HG03280 (cell line): ENCODE measurements around the gene GABRR3.

ENCODE experiments used
- ATAC-seq: cut with Tn5 transposase; IDR thresholded peaks from one replicate; pipeline ENCODE4 v1.9.1; 2021; ENCODE audit warnings: mild to moderate bottlenecking, moderate library complexity; ENCODE audit not compliant: unreplicated experiment

Gene GABRR3

GRCh38 chr3:97992547-97993173 lies 42.5 kb downstream of the GABRR3 start:
- no peak for ATAC-seq

DNA sequence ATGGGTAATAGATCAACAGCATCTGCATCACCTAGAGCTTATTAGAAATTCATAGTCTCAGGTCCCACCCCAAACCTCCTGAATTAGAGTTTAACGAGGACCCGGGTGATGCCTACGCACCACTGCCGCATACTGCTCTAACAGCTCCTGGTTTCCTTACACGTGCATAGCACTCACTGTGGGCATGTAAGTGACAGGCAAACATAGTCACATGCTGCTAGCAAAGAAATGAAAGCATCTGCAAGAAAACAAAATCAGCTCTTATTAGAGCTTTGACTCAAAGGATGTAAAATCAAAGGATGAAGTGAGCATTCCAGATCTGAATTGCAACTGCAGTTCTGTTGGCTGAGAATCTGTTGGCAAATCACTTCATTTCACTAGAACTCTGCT lies 43.8 kb downstream of the GABRR3 start:
- no peak for ATAC-seq

DNA sequence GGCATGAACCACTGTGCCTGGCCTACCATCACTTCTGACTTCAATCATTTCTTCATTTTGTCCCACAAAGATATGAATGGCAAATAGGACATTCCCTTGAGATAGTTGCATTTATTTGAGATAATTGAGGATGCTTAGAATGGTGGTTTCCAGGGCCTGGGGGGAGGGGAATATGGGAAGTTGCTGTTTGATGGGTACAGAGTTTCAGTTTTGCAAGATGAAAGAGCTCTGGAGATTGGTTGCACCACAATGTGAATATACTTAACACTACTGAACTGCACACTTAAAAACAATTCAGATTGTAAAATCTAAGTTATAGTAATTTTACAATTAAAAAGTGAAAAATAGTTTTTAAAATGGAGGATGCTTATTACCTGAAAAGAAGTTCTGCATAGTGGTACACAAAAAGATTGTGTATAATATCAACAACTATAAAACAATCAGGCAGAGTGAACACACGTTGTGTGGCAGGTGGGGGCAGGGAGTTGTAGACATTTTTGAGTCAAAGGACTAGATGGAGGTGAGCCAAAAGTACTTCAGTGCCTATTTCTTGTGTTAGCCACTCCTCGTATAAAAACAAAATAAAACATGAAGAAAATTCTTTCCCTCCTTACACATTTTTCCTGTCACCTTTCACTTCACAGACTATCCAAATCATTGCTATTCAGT lies 44.4 kb downstream of the GABRR3 start:
- no peak for ATAC-seq

DNA sequence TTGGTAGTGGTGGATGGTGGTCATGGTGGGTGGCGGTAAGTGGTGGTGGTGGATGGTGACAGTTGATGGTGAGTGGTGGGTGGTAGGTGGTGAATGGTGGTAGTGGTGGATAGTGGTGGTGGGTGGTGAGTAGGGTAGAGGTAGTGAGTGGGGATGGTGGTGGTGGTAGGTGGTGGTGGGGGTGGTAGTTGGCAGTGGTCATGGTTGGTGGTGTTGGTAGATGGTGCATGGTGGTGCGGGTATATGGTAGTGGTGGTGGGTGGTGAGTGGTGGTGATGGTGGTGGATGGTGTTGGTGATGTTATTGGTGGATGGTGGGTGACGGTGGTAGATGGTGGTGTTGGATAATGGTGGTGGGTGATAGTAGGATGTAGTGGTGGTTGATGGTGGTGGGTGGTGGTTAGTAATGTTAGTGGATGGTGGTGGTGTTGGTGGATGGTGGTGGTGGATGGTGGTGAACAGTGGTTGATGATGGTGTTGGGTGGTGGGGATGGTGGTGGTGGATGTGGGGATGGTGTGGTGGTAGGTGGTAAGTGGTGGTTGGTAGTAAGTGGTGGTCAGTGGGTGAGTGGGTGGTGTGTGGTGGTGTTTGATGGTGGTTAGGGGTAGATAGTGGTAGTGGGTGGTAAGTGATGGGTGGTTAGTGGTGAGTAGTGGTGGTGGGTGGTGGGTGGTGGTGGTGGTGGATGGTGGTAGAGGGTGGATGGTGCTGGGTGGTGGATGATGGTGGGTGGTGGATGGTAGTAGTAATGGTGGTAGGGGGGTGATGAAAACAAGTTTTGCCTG lies 46.1 kb downstream of the GABRR3 start:
- no peak for ATAC-seq

GRCh38 chr3:97987306-97987705 lies 47.8 kb downstream of the GABRR3 start:
- no peak for ATAC-seq

DNA sequence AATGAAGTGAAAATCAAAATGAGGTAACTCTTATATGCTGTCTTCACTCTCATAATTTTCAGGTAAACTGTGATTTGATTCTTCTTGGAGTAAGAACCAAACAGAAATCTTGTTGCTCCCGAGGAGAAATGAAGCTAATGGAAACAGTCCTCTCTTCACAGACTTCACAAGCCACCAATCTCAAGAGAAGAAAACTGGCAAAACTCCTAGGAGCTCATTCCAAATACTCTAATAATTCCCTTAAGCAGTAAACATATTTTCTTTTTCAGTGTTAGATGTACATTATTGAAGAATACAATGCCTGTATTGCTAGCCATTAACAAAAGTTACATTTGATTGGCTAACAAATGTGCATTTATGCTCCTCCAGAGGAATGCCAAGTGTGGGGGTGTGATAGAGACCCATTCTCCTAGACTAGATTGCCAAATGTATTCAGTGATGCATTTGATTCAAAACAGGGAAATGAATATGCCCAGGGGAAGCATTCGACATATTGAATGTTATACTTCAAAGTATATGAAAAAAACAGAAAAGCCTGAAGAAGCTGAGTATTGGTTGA lies 51.1 kb downstream of the GABRR3 start:
- no peak for ATAC-seq

DNA sequence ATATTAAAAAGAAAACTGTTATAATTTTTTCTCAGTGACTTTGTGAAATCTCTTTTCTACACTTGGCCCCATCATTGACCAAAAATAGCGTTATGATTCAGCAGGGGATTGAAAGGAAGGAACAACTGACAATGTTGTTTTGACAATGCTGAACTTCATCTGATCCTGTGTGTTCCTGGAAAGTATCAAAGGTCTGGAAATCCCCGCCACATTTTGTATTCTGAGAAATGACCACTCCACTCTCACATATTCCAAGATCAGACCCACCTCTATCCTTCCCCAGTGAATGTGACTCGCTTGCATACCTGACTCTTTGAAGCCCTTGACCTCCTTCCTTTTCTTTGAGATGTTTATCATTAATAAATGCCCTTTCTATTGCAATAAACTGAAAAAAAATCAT lies 53.2 kb downstream of the GABRR3 start:
- no peak for ATAC-seq

GRCh38 chr3:97979610-97980009 lies 55.5 kb downstream of the GABRR3 start:
- no peak for ATAC-seq

GRCh38 chr3:97975466-97975865 lies 59.6 kb downstream of the GABRR3 start:
- ATAC-seq, result no peak

GRCh38 chr3:97974996-97975395 lies 60.1 kb downstream of the GABRR3 start:
- ATAC-seq, result no peak

- ATAC-seq, result no peak
Measured at GRCh38 chr3:97972976-97973375, 62.1 kb downstream of the GABRR3 start.

DNA sequence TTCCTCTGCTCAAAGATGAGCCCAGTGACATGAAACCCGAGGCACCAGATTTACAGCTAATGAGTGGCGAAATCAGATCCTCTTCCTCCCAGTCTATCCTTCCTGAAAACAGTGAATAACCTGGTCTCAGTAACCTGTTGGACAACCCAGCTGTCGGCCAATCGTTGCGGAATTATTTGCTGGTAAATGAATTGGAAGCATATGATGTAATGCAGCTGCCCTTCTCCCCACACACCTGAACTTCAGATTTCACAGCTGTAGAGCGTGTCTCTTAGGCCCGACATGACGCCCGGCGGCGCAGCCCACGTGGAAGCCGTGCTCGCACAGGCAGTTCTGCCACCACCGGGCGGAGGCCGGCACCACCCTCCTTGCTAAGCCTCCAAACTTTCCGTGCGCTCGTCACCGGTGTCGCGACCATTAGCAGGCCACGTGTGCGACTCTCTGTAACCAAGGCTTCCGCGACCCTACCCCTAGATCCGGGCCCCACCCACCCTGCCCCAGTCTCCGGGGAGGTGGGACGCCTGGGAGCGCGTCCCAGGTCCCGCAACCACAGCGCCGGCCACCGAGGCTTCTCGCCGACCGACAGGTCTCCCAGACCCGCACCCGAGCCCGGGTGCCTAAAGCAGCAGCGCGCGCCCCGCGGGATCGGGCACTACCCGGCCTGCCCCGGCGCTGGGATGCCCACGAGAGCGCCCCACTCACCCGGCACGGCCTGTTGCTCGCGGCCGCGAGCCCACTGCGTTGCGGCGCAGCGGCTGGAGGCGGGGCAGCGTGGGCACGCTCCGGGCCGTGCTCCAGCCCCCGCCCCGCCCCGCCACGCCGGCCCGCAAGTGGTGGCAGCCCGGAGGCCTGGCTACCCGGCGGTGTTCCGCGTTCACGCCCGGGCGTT lies 63.2 kb downstream of the GABRR3 start, which contains the start of gene RIOX2:
TSS of gene RIOX2 (minus strand) at position 753 of the 889 bp plus-strand sequence. CDS start 4,838 bp downstream, outside the sequence.
- peak; percentile 91 for ATAC-seq

DNA sequence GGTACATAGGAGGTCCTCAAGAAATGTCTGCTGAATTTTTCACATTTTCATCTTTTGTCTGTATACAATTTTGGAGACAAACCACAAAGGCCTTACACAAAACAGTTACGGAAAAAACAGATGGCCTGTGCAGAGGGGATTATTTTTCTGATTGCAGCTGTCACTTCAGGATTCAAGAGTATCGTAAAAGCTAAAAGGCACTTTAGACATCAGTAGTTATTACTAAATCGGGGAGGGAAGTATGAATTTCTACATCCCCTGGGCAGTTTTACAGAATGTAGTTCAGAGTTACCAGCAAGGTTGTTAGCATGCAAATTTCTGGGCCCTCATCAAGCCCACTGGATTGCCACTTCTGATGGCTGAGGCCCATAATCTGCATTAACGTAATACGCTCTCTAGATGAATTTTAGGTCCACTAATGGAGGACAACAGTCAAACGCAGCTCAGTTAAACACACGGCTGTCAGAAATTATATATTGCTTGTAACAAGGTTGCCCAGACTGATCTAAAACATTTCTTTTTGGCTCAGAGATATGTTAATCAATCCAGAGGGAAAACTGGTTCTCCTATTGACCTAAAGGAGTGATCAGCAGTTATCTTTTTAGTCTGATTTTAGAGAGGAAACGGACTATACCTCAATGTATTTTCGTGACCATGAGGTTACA lies 64.0 kb downstream of the GABRR3 start:
- no peak for ATAC-seq

GRCh38 chr3:97970156-97970555 lies 65.0 kb downstream of the GABRR3 start:
- ATAC-seq, result no peak

GRCh38 chr3:97969541-97969940 lies 65.6 kb downstream of the GABRR3 start:
- no peak for ATAC-seq

- no peak for ATAC-seq
Measured at GRCh38 chr3:97968376-97968775, 66.7 kb downstream of the GABRR3 start.

DNA sequence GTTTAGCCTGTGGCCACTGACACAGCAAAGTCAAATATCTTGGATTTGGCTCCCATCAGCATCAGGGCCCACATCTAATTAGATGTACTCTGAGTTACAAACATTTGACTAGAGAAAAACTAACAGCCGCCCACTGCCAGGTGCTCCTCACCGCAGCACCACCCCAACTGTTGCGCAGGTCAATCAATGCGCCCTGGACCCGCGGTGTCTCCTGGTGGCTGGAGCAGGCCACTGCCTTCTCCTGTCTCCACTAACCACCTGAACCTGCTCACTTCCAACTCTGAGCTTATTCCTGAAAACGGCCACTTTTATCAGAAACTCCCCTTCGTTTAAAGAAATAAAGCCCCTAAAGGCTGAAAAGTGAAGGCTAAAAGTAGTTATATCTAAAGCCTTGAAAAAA lies 67.1 kb downstream of the GABRR3 start:
- no peak for ATAC-seq

GRCh38 chr3:97960993-97961766 lies 73.9 kb downstream of the GABRR3 start:
- ATAC-seq, result no peak

GRCh38 chr3:97960551-97960950 lies 74.6 kb downstream of the GABRR3 start:
- ATAC-seq, result no peak
